DMS153 treated with DMSO at 0.1 percent for 48 hours (cell line): ENCODE measurements around the gene MYL10.
A peak's percentile ranks its signal among the peaks of the same experiment; 100 is the strongest.
"Not testable (repeated sequence)": the region's sequence is repeated elsewhere in the genome, so short reads cannot be mapped to it uniquely, and the experiment has no call there.

Experiments used
- DNase-seq: peaks from one replicate; lab custom pipeline; 2025; ENCODE audit not compliant: unreplicated experiment; lab: John Stamatoyannopoulos, UW

MYL10 gene

GRCh38 chr7:101620991-101621390 lies 8.1 kb downstream of the MYL10 start:
- DNase-seq: no peak

- DNase-seq: no peak
Observed at GRCh38 chr7:101620395-101620794, 8.7 kb downstream of the MYL10 start.

- no peak for DNase-seq
Observed at GRCh38 chr7:101618916-101619315, 10.2 kb downstream of the MYL10 start.

- peak; percentile 4 for DNase-seq
Observed at GRCh38 chr7:101618207-101618839, 10.8 kb downstream of the MYL10 start.

GRCh38 chr7:101617451-101618206 lies 11.5 kb downstream of the MYL10 start:
- no peak for DNase-seq

- no peak for DNase-seq
Observed at GRCh38 chr7:101615446-101615845, 13.7 kb downstream of the MYL10 start.

GRCh38 chr7:101614939-101615302 lies 14.2 kb downstream of the MYL10 start:
- no peak for DNase-seq

GRCh38 chr7:101614098-101614938 lies 14.8 kb downstream of the MYL10 start:
- DNase-seq: no peak

GRCh38 chr7:101612885-101613515 lies 16.1 kb downstream of the MYL10 start:
- no peak for DNase-seq

- DNase-seq: no peak
Observed at GRCh38 chr7:101608772-101609713, 20.1 kb downstream of the MYL10 start.

GRCh38 chr7:101606498-101606923 lies 22.6 kb downstream of the MYL10 start:
- DNase-seq: no peak

- DNase-seq: no peak
Observed at GRCh38 chr7:101605611-101606497, 23.2 kb downstream of the MYL10 start.

GRCh38 chr7:101604934-101605332 lies 24.2 kb downstream of the MYL10 start:
- not testable (repeated sequence) for DNase-seq

GRCh38 chr7:101604331-101604933 lies 24.7 kb downstream of the MYL10 start:
- no peak for DNase-seq

- peak; percentile 32 for DNase-seq
Observed at GRCh38 chr7:101602484-101603241, 26.4 kb downstream of the MYL10 start.

- no peak for DNase-seq
Observed at GRCh38 chr7:101602082-101602481, 27.0 kb downstream of the MYL10 start.

- DNase-seq: no peak
Observed at GRCh38 chr7:101599787-101600186, 29.3 kb downstream of the MYL10 start.
